Upper lobe of left lung (tissue), 4 donors: ENCODE results near the gene HHAT.

Source experiments
- POLR2A ChIP-seq, 4 donors: fragments of 450-650 bp; IDR thresholded peaks; one replicate each; pipeline ENCODE4 v1.5.1; 2016 to 2017; ENCODE audit warnings: antibody characterized with exemption in 4 of 4, mild to moderate bottlenecking in 2 of 4
- POLR2AphosphoS5 ChIP-seq, 2 donors: sonication (generic); formaldehyde crosslinking; IDR thresholded peaks; one replicate each; pipeline ENCODE4 v1.5.1; 2017; ENCODE audit warnings: antibody characterized with exemption in 2 of 2
- TF ChIP-seq, protein P1 (sequence below), 6 experiments: fragments of 450-650 bp in 4 of 6; fragments of 200-600 bp in 2 of 6; sonication (generic) in 2 of 6; IDR thresholded peaks; one replicate each; pipeline ENCODE4 v1.5.1; 2016 to 2019; ENCODE audit warnings: antibody characterized with exemption in 6 of 6

DNA sequence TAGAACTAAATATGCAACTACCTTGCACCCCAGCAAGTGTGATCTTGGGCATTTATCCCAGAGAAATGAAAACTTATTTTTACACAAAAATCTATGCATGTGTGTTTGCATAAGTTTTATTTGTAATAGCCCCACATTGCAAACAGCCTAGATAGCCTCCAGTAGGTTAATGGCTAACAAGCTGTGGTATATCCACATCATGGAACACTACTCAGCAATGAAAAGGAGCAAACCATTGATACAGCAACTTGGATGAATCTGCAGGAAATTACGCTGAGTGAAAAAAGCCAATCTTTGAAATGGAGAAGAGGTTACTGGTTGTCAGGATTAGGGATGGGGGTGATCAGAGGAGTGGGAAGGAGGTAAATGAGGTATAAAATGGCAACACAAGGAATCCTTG is 67.8 kb downstream of the HHAT start:
- TF ChIP-seq, protein P1, sequence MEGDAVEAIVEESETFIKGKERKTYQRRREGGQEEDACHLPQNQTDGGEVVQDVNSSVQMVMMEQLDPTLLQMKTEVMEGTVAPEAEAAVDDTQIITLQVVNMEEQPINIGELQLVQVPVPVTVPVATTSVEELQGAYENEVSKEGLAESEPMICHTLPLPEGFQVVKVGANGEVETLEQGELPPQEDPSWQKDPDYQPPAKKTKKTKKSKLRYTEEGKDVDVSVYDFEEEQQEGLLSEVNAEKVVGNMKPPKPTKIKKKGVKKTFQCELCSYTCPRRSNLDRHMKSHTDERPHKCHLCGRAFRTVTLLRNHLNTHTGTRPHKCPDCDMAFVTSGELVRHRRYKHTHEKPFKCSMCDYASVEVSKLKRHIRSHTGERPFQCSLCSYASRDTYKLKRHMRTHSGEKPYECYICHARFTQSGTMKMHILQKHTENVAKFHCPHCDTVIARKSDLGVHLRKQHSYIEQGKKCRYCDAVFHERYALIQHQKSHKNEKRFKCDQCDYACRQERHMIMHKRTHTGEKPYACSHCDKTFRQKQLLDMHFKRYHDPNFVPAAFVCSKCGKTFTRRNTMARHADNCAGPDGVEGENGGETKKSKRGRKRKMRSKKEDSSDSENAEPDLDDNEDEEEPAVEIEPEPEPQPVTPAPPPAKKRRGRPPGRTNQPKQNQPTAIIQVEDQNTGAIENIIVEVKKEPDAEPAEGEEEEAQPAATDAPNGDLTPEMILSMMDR (IDR thresholded peaks at IDR 0.05), result no peak
- TF ChIP-seq POLR2AphosphoS5 (IDR thresholded peaks at IDR 0.05), result no peak
- no peak for TF ChIP-seq POLR2A (IDR thresholded peaks at IDR 0.05)
